ENCODE measurements around the gene NFATC1.
A peak's percentile ranks its signal among the peaks of the same experiment; 100 is the strongest.

The NFATC1 gene

DNA sequence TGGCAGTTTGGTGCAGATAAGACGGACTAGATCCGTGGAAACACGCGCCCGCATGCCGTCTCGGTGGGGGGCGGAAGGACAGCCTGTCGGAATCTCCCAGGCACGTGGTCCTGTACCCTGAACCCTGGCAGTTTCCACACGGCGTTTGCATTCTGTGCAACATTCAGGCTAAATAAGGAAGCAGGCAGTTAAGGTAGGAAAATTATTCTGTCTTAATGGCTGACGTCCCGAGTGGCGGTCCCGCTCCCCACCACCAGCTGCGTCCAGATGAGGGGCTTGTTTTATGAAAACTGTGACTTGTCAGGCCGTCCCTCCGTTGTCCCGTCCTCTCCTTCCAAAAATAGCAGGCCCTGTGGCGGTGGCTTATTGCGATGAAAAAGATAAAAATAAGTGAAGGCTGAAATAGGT lies 120.2 kb downstream of the NFATC1 start:
- no peak overlapping the region for H3K27ac ChIP-seq
- H3K27me3 ChIP-seq (ENCODE audit: control insufficient read depth, insufficient read depth, low read length) = no peaks in the 10 kb centered on the region
- no peaks in the 10 kb centered on the region for H3K79me2 ChIP-seq
- no peak overlapping the region for H2AFZ ChIP-seq
- H3K9ac ChIP-seq = no peak overlapping the region
- TF ChIP-seq, protein P1, sequence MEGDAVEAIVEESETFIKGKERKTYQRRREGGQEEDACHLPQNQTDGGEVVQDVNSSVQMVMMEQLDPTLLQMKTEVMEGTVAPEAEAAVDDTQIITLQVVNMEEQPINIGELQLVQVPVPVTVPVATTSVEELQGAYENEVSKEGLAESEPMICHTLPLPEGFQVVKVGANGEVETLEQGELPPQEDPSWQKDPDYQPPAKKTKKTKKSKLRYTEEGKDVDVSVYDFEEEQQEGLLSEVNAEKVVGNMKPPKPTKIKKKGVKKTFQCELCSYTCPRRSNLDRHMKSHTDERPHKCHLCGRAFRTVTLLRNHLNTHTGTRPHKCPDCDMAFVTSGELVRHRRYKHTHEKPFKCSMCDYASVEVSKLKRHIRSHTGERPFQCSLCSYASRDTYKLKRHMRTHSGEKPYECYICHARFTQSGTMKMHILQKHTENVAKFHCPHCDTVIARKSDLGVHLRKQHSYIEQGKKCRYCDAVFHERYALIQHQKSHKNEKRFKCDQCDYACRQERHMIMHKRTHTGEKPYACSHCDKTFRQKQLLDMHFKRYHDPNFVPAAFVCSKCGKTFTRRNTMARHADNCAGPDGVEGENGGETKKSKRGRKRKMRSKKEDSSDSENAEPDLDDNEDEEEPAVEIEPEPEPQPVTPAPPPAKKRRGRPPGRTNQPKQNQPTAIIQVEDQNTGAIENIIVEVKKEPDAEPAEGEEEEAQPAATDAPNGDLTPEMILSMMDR (IDR thresholded peaks at IDR 0.05) = no peak
- H3K36me3 ChIP-seq (ENCODE audit: control insufficient read depth, insufficient read depth, low read length) = no peaks in the 10 kb centered on the region
- no peaks in the 10 kb centered on the region for H3K4me1 ChIP-seq
- peak overlapping the region; percentile 54 for H3K4me2 ChIP-seq (ENCODE audit: low read length)
- H3K9me3 ChIP-seq (ENCODE audit: control insufficient read depth, low read length) = no peaks in the 10 kb centered on the region
- H3K4me3 ChIP-seq (ENCODE audit: low read depth, low read length) = peak overlapping the region; percentile 26

DNA sequence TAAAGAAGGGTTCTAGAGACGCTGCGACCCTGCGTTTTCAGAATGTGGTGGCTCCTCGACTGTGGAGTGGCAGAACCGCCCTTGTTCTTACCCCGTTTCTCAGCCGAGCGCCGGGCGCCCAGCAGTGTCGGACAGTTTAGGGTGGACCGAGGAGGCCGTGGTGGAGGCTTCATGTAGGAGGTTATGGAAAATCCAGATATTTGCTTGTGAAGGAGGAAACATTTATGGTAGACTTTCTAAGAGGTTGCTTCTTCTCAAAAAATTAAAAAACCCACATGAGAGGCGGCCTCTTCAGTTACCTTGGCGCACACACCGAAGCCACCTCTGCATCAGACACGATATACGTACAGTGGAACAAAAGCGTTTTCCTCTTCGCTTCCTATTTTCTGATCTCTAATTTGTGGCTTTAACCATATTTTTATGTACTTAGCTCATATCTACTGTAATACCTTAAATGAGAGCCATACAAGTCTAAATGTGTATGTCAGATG lies 120.8 kb downstream of the NFATC1 start:
- H3K27me3 ChIP-seq (ENCODE audit: control insufficient read depth, insufficient read depth, low read length) = no peaks in the 10 kb centered on the region
- TF ChIP-seq, protein P1 (IDR thresholded peaks at IDR 0.05) = no peak
- H3K9me3 ChIP-seq (ENCODE audit: control insufficient read depth, low read length) = no peaks in the 10 kb centered on the region
- no peaks in the 10 kb centered on the region for H3K4me1 ChIP-seq
- no peak overlapping the region for H3K9ac ChIP-seq
- no peak overlapping the region for H3K27ac ChIP-seq
- H3K79me2 ChIP-seq = no peaks in the 10 kb centered on the region
- no peaks in the 10 kb centered on the region for H3K36me3 ChIP-seq (ENCODE audit: control insufficient read depth, insufficient read depth, low read length)
- no peak overlapping the region for H3K4me3 ChIP-seq (ENCODE audit: low read depth, low read length)
- peak overlapping the region; percentile 54 for H3K4me2 ChIP-seq (ENCODE audit: low read length)
- no peak overlapping the region for H2AFZ ChIP-seq

DNA sequence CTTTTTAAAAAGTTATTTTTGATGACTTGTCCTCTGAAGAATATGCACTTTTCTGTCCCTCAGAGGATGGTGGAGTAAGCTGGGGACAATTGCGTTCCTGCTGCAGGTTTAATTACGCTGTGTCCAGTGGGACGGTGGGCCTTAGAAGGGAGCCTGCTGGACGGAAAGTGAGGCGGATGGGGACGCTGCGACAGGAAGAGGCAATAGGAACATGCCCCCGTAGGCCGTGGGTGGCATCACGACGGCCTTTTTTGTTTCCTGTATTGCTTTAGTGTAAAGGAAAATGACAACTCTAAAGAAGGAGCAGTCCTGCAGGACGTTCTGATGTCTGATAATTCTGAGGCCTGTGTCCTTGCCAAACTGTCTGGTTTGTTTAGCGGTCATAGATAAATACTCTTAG lies 121.6 kb downstream of the NFATC1 start:
- H3K27ac ChIP-seq = no peak overlapping the region
- no peaks in the 10 kb centered on the region for H3K4me1 ChIP-seq
- H3K9ac ChIP-seq = no peak overlapping the region
- H3K27me3 ChIP-seq (ENCODE audit: control insufficient read depth, insufficient read depth, low read length) = no peaks in the 10 kb centered on the region
- no peak overlapping the region for H3K4me2 ChIP-seq (ENCODE audit: low read length)
- no peaks in the 10 kb centered on the region for H3K36me3 ChIP-seq (ENCODE audit: control insufficient read depth, insufficient read depth, low read length)
- H3K9me3 ChIP-seq (ENCODE audit: control insufficient read depth, low read length) = no peaks in the 10 kb centered on the region
- H3K4me3 ChIP-seq (ENCODE audit: low read depth, low read length) = no peak overlapping the region
- TF ChIP-seq, protein P1 (IDR thresholded peaks at IDR 0.05) = no peak
- H3K79me2 ChIP-seq = no peaks in the 10 kb centered on the region
- no peak overlapping the region for H2AFZ ChIP-seq

DNA sequence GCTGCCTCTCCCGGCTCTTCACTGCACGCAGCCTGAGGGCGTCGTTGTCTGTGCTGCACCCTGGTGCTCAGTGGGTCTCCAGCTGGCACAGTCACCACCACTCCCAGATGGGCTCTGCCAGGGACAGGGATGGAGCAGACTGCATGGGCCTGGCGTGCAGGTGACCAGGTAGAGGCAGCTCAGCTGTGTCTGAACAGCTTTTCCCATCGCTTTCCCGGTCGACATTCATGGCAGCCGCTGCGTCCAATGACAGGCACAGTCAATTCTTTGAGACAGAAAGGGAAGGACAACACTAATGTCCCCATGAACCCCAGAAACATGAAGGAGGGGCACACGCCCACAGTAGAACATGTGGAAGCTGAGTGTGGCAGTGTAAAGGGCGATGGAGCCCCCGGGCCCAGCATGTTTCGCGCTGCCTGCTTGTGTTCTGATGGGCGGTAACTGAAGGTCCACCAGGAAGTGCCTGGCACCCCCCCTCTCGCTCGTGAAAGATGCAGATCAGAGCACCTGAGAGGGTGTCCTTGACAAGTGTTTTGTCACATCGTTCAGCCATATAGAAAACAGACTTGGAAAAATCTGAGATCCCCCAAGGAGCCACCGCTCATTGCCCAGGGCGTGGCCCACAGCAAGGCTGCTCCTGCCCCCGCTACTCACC lies 122.4 kb downstream of the NFATC1 start:
- no peaks in the 10 kb centered on the region for H3K4me1 ChIP-seq
- no peak overlapping the region for H3K4me3 ChIP-seq (ENCODE audit: low read depth, low read length)
- H3K27me3 ChIP-seq (ENCODE audit: control insufficient read depth, insufficient read depth, low read length) = no peaks in the 10 kb centered on the region
- H3K9me3 ChIP-seq (ENCODE audit: control insufficient read depth, low read length) = no peaks in the 10 kb centered on the region
- no peak overlapping the region for H3K4me2 ChIP-seq (ENCODE audit: low read length)
- no peak overlapping the region for H3K27ac ChIP-seq
- H3K9ac ChIP-seq = no peak overlapping the region
- H3K36me3 ChIP-seq (ENCODE audit: control insufficient read depth, insufficient read depth, low read length) = no peaks in the 10 kb centered on the region
- TF ChIP-seq, protein P1 (IDR thresholded peaks at IDR 0.05) = no peak
- H2AFZ ChIP-seq = no peak overlapping the region
- H3K79me2 ChIP-seq = no peaks in the 10 kb centered on the region

DNA sequence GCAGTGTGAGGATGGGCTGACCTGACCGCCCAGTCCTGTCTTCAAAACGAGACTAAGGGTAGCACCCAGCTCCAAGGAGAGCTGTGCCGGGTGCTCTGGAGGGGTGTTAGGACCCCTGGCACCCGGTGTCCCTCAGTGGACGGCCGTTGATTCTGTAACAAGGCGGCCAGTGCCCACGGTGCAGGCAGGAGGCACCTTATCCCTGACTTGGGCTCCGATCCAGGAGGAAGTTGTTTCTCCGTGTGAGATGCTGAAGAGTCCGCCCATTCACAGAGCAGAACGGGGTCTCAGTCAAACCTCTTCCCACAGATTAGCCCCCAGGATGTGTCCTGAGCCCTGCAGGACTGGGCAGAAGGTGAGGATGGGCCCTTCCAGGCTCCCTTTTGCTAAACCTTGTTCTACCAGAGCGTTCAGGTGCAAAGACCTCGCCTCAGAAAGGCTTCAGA lies 123.0 kb downstream of the NFATC1 start:
- H3K4me2 ChIP-seq (ENCODE audit: low read length) = no peak overlapping the region
- H3K9ac ChIP-seq = no peak overlapping the region
- no peaks in the 10 kb centered on the region for H3K4me1 ChIP-seq
- no peaks in the 10 kb centered on the region for H3K9me3 ChIP-seq (ENCODE audit: control insufficient read depth, low read length)
- H3K4me3 ChIP-seq (ENCODE audit: low read depth, low read length) = no peak overlapping the region
- H3K36me3 ChIP-seq (ENCODE audit: control insufficient read depth, insufficient read depth, low read length) = no peaks in the 10 kb centered on the region
- H3K27ac ChIP-seq = no peak overlapping the region
- no peaks in the 10 kb centered on the region for H3K27me3 ChIP-seq (ENCODE audit: control insufficient read depth, insufficient read depth, low read length)
- TF ChIP-seq, protein P1 (IDR thresholded peaks at IDR 0.05) = no peak
- H2AFZ ChIP-seq = no peak overlapping the region
- H3K79me2 ChIP-seq = no peaks in the 10 kb centered on the region

All from parathyroid adenoma (tissue), 2 donors.